Endothelial cell of umbilical vein (primary cell): ENCODE measurements around the gene PSMC4.

Experiments
- CTCF ChIP-seq, 2 donors: IDR thresholded peaks; 1 replicate in 1 of 2; 2 replicates in 1 of 2; pipeline ENCODE4 v1.5.1; 2011; ENCODE audit warnings: low read length in 2 of 2, mild to moderate bottlenecking in 2 of 2, moderate library complexity in 2 of 2, control low read depth in 1 of 2, inconsistent platforms in 1 of 2, low read depth in 1 of 2; ENCODE audit not compliant: insufficient read depth in 1 of 2; ENCODE audit errors: extremely low read depth in 1 of 2
- EZH2 ChIP-seq: IDR thresholded peaks from 2 replicates; pipeline ENCODE4 v1.6.1; 2012; ENCODE audit warnings: borderline replicate concordance, low read depth, mild to moderate bottlenecking, moderate library complexity, low read length, inconsistent platforms; ENCODE audit not compliant: severe bottlenecking
- FOS ChIP-seq: IDR thresholded peaks from 2 replicates; pipeline ENCODE4 v1.6.1; 2011; ENCODE audit warnings: mild to moderate bottlenecking, low read length, moderate library complexity, borderline replicate concordance; ENCODE audit not compliant: insufficient read depth
- GATA2 ChIP-seq: IDR thresholded peaks from 2 replicates; pipeline ENCODE4 v1.7.0; 2011; ENCODE audit warnings: low read depth, mild to moderate bottlenecking, moderate library complexity, mixed read lengths, low read length; ENCODE audit not compliant: insufficient read length, insufficient read depth
- JUN ChIP-seq: IDR thresholded peaks from 2 replicates; pipeline ENCODE4 v1.6.1; 2011; ENCODE audit warnings: borderline replicate concordance, low read depth; ENCODE audit not compliant: insufficient read length, insufficient read depth
- MAX ChIP-seq: IDR thresholded peaks from 2 replicates; pipeline ENCODE4 v1.6.1; 2011; ENCODE audit not compliant: insufficient read depth, insufficient read length
- MYC ChIP-seq: IDR thresholded peaks from one replicate; pipeline ENCODE4 v1.6.1; 2011; ENCODE audit warnings: mild to moderate bottlenecking, low read depth, low read length
- POLR2A ChIP-seq: IDR thresholded peaks from 2 replicates; pipeline ENCODE4 v1.6.1; 2012; ENCODE audit warnings: low read depth, mild to moderate bottlenecking, control low read depth, low read length
- POLR2AphosphoS5 ChIP-seq: IDR thresholded peaks from 2 replicates; pipeline ENCODE4 v1.6.1; 2012; ENCODE audit warnings: low read depth, mild to moderate bottlenecking, control low read depth, low read length, moderate library complexity; ENCODE audit not compliant: insufficient read depth

DNA sequence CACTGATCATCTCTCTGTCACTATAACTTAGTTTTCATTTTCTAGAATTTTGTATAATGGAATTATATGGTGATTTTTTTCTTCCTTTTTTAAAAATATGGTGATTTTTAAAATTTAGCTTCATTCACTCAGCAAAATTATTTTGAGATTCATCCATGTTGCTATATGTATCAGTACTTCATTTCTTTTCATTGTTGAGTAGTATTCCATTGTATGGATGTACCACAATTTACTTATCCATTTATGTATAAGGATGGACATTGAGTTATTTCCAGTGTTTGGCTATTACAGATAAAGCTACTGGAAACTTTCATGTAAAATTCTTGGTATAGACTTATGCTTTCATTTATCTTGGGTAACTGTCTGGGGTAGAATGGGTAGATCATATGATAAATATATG, 38.7 kb downstream of the PSMC4 start:
- TF ChIP-seq CTCF (IDR thresholded peaks at IDR 0.05; ENCODE audit: extremely low read depth in 1 of 2, insufficient read depth in 1 of 2, low read depth in 1 of 2, low read length in 2 of 2) = no peak
- no peak for TF ChIP-seq MAX
- TF ChIP-seq POLR2A = no peak
- TF ChIP-seq POLR2AphosphoS5 = no peak
- no peak for TF ChIP-seq FOS
- no peak for TF ChIP-seq MYC
- TF ChIP-seq GATA2 = no peak
- no peak for TF ChIP-seq EZH2
- no peak for TF ChIP-seq JUN
